HG03378 (cell line): ENCODE data around the gene TMEM272.

Experiments
- ATAC-seq: cut with Tn5 transposase; IDR thresholded peaks from one replicate; pipeline ENCODE4 v1.9.1; 2021; ENCODE audit warnings: mild to moderate bottlenecking, moderate library complexity; ENCODE audit not compliant: unreplicated experiment

The TMEM272 gene, protein sequence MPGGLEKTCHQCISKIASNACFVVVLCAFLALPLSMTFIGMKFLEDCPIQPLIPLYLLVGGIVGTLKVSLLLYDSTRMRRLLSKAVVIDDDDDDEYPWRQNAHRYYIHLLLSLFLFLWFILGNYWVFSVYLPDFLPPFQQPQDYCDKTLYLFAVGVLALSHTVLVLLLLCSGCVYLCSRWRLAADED

DNA sequence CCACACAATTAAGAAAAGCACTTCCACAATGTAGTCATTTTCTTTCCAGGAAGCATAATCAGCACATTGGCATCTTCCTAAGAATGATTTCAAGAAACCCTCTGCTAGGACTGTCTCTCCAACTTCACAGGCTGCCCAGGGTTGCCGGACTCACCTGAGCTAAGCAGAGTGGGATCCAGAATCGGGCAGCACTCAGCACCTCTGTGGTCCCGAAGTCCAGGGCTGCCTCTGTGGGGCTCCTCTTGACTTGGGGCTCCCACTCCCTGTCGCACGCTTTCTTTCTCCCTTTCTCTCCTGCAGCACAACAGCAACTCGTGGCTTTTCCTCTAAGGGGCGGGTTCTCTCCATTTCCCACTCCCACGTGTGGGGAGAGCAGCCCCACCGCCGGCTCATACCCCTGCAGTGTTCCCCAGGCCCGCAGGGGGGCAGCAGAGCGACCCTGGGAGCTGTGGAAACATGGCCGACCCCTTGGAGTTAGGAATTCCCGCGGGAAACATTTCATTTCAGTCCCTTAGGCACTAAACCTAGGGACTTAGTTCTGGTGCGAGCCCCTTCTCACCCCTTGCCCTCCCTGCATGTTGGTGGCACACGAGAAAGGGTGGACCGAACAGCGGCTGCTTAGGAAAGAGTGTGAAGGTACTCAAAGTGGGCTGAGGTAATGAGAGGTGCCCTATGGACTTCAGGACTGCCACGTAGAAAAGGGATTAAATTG lies at the start of gene TMEM272:
Gene TMEM272 (minus strand): TSS at position 316 of the 712 bp plus-strand sequence. CDS start 6,647 bp downstream, outside the sequence.
- ATAC-seq = no peak

DNA sequence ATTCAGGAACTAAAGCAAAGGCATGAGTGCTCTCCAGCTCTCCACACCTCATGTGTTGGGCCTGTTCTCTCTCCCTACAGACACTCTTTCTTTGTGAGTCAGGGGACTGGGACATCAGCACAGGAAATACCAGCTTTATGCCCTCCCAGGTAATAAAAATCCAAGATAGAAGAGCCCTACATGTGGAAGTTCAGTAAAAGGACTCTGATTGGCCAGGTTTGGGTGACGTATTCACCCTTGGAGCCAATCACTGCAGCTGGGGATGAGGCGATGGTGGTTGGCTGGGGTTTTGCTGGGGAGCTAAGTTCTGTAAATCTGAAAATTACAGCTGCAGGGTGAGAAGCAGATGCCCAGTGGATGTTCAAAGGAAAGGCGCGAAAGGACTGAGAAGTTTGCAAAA lies 49.3 kb upstream of the TMEM272 start:
- no peak for ATAC-seq

DNA sequence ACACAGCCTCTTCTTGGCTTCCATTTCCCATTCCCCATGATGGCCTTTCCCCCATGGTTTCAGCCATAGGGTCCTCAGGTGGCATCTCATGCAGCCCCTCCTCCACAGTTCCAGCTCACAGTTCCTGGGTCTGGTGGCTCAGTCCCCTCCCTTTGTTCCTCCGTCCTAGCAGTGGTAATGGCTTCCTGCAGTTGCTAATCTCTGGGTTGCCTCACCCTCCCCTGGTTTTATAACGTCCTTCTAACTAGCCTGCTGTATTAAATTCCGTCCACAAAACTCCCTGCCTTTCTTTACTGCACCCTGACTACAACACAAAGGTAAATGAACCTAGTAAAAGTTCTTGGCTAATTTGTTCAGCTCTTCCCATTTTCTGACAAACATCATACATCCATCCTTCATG lies 47.7 kb upstream of the TMEM272 start:
- no peak for ATAC-seq

DNA sequence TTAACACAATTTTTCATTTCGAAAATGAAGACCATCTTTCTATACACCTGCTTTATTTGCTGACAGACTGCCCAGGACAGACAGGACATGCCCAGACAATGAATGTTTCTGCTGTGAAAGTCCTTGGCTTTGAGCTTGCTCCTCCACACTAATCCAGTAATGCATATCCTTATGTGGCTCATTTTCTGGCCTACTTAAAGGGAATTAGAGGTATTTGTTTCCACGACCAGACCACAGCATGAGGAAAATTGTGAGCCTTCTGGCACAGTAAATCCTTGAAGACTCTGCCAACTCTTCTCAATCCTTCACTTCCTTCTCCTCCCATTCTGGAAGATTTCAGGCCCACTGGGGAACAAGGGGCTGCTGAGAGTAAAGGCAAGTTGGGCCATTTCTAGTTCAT lies 42.5 kb upstream of the TMEM272 start:
- ATAC-seq = no peak

DNA sequence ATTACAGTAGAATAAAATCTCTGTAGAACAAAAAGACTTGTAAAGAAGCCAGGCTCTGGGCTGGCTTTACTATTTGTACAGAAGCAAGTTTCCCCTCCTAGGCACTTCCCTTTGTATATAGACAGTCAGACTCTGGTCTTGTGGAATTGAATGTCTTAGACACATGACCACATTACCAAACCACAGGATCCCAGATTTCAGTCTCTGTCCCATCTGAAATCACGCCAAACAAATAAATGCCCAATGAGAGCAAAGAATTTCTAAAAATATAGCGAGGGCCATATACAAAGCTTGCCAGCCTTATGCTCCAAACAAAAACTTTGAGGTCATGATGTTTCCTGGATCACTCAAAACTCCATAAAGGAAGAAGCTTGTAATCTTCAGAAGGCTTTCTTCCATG lies 40.7 kb upstream of the TMEM272 start:
- no peak for ATAC-seq

DNA sequence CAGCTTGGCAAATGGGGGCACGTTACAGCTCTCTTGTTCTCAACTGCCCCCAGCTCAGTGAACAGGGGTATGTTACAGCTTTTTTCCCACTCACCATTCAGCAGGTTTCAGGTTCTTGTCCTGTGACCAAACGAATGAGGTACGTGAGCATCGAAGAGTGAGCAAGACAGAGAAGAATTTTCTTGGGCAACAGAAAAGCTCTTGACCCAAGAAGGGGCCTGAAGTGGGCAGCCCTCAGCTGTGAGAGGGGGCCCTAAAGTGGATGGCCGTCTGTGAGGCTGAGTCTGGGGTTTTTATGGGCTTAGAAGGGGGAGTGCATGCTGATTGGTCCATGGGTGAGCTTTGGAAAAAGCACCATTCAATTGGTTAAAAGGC lies 38.2 kb upstream of the TMEM272 start:
- ATAC-seq = no peak

DNA sequence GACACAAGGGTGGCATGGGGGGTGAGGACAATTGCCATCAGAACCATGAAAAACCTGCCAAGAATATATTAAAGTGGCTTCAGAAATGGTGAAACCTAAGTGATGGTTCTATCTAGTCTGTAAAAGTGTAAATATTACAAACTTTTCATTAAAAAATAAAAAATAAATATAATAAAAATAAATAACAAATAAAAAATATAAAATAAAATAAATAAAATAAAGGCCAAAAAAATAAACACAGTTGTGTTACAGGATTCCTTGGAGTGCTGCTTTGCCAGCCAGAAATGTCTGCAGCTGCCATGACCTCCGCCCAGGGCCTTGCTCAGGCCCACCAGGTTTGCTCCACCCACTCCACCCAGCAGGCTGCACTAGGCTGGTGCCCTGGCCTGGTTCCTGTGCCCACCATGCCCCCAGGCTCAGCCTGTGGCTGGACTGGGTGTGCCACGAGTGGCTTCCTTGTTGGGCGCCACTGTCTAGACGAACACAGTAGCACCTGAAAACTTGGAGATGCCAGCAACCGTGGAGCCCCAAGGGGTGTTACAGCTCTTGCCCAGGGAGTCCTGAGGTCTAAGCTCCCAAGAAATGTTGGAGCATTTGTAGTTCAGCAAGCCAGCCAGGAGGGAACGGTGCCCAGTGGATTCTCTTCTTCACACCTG lies 37.7 kb upstream of the TMEM272 start:
- no peak for ATAC-seq

DNA sequence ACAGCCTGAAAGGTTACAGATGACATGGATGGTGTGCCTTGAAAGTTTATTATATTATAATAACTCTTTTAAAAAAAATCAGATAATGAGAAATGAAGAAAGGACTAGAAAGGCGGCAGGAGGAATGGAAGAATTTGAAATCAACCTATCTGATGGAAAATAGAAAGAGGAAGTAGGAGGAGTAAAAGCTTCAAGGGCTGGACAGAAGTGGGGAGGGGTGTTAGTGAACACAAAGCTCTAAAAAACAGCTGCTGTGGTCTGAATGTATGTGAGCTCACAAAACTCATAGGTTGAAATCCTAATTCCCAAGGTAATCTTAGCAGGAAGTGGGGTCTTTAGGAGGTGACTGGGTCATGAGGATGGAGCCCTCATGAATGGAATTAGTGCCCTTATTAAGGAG lies 36.3 kb upstream of the TMEM272 start:
- ATAC-seq = no peak

DNA sequence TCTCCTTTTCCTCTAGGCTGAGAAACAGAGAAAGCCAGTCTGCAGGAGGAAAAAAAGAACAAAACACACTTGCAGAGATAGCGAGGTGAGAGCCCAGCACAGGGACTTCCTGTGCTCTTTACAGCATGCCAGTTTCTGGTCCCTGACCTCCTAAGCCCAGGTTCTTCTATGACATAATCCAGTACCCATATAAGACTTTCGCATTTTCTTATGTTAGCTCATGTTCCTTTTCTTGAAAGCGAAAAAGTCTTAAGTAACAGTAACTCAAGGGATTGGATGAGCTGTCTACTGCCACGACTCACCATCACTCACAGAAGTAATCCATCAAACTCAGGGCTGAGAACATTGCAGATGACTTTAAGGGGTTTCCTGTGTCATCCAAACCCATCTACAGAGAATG lies 34.2 kb upstream of the TMEM272 start:
- no peak for ATAC-seq

DNA sequence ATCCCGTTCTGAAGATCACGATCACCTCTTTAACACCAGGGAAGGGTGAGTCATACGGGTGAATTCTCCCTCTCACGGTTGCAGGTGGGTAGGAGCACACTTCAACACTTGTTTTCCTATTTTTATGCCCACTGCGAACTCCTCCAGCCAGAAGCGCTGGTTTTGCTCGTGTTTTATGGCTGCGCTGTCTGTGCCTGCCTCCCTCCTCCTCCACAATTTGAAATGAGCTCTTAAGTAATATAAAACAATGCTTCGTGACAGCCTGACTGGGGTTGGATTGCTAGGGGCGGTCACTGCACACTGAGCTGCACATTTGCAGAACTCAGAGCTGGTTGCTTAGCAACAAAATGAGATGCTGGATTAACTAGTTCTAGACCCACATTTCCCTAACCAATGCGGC lies 29.7 kb upstream of the TMEM272 start:
- no peak for ATAC-seq

DNA sequence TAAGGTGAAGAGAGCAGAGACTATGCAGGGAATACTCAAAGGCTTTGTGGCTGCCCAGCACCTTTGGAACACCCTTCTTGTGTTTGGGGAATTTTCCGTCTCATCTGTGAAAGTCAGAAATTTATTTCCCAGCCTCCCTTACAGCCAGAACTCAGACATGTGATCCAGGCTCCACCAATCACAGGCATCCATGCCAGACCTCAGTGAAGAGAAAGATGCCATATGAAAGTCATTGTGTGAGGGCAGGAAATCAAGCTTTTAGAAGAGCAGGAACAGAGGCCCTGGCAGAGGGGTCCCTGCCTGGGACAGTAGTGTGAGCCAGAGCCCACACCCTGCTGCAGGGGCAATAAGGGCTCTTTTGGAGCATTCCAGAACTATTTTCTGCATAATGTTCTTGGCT lies 28.9 kb upstream of the TMEM272 start:
- no peak for ATAC-seq

DNA sequence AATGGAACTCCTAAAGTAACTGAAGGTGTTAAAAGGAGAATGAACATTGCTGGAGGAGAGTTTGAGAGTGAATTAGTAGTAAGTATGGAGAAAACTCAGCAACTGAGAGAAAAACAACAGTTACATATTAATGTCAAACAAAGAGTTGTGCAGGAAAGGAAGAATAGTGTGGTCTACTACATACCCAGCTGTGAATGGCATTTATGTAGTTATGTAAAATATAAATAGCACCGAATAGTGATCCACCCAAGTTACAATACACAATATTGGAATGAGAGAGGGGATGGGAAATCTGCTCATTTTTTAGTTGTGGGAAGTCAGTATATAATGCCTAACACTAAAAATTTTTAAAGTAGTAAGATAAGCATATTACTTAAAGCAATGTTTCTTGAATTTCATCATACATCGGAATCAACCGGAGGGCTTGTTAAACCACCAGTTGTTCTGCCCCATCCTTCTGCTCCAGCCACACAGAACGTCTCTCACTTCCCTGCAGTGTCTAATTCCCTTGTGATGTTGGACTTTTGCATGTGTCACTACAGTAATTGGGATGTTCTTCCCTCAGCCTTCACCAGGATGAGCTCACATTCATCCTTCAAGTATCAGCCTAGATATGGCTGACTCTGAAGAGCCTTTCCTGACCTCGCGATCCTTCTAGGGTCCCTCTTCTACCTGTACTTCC lies 28.3 kb upstream of the TMEM272 start:
- no peak for ATAC-seq

DNA sequence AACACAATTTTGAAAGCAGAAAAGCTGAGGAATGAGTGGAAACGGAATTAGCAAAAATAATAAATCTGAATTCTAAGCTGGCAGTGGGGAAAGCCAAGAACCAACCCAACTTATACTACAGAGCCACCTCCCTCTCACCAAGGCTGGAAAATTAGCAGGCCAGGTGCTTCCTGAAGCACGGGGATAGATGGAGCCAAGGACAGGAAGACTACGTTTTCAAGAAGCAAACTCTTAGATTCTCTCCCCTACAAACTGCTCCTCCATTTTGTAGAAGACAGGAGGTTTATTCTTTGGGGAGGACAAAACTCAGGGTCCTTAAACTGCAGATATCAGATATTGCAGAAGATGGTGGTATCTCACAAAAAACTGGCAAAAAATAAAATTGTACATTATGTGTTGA lies 25.6 kb upstream of the TMEM272 start:
- no peak for ATAC-seq

DNA sequence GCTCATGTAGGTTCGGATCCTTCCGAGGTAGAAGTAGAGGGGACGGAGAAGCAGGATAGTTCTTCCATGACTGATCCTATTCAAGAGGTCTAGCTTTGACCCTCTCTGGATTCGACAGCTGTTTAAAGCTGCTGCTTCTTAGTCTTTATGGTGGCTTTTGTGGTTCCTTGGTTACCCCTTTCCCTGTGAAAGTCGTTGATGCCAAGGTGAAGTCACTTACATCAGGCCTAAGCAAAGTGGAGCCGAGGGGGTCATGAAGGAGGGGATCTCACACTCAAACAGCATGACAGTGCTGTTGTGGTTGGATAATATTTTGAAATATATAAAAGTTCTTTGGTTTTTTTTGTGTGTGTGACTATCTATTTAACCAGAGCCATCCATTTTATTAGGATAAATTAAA lies 24.9 kb upstream of the TMEM272 start:
- ATAC-seq = no peak

DNA sequence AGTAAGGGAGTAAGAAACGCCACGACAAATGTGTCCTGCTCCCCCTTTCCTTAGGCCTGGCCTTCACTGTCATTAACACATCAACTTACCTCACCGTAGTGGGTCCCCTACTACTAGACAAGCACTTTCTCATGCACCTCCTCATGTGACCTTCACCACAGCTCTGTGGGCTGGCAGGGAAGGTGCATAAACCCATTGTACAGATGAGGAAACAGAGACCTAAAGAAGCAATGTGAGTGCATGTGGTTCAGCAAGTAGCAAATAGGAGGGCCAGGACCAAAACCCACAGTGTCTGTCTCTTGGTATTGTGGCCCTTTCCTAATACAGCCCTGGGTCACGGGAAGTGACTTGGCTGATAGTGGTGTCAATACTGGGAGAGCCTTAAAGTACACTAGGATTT lies 22.1 kb upstream of the TMEM272 start:
- no peak for ATAC-seq

DNA sequence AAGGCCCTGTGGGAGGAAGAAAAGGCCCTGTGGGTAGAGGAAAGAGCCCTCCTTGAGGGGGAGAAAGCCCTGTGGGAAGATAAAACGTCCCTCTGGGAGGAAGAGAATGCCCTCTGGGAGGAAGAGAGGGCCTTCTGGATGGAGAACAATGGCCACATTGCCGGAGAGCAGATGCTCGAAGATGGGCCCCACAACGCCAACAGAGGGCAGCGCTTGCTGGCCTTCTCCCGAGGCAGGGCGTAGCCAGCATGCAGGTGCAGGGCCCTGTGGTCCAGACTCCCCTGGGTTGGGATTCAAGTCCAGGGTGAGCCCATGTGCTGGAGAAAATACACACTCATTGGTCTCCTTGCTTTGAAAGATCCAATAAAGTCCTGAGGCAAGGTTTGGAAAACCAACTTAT lies 20.9 kb upstream of the TMEM272 start:
- ATAC-seq = no peak

DNA sequence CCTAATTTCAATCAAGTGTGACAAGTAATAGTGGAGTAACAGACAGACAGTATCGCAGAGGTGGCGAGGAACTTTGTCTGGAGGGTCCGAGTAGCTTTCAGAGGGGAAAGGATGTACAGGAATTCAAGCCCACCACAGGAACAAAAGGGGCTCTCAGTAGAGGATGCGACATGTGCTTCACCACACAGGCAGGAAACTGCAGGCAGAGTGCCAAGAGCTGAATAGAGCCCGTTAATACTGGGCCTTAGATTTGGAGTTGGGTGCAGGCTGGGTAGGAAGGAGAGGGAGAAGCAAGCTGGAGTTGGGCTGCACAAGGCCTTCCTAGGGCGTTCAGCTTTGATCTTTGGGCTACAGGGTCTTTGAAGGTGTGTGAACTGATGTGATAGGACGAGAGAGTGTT lies 18.0 kb upstream of the TMEM272 start:
- ATAC-seq = no peak

DNA sequence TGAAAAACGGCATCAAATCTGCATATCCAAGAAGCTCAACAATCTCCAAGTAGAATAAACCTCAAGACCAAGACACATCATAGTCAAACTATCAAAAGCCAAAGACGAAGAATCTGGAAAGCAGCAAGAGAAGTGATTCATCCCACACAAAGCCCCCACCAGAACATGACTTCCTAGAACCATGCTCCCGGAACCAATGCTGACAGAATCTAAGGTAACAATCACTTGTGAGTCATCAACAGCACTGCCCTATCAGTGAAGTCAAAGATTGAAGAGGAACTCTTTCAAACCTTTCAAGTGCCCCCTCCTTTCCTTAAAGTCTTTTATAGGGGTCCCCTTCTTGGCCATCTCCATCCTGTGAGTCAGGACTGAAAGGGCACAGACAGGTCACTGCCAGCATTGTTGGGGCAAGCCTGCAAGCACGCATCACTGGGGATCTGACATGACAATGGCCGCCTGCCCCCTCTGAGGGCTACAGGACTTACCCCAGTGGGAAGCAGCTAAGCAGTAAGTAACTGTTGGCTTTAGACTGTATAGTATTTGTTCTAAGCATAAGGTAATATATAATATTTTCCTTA lies 16.8 kb upstream of the TMEM272 start, which contains the start of gene CCDC70:
Gene CCDC70 (plus strand): TSS at position 247 of the 578 bp plus-strand sequence. CDS start 3,443 bp downstream, outside the sequence.
- ATAC-seq = no peak

DNA sequence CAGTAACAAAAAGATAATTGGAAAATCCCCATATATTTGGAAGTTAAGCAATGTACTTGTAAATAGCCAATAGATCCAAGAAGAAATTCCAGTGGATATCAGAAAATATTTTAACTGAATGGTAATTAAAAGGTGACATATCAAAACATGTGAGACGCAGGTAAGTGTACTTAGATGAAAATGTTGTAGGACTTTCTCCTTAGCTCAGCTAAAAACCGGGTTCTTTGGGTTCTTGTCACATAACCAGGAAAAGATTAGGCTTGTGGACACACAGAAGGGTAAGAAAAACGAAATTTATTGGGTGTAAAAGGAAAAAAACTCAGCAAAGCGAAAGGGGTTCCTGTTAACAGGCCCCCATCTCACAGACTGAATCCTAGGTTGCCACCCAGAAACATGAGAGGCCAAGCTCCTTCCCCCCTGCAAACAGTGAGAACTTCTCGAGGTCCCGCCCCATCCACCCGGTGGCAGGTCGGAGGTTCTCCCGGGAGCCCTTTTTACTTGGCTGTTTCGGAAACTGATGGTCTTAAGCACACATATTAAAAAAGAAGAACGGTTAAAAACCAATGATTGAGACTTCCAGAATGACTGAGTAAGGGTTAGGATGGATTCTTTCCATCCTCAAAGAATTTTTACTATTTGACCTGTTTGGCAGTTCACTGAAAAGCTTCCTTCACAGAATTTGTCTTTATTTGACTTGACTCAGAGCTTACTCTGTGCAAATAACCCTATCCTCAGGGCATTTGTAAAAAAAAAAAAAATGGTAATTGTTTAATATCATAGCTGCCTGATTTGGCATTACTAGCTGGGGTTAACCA lies 13.7 kb upstream of the TMEM272 start:
- ATAC-seq = no peak

DNA sequence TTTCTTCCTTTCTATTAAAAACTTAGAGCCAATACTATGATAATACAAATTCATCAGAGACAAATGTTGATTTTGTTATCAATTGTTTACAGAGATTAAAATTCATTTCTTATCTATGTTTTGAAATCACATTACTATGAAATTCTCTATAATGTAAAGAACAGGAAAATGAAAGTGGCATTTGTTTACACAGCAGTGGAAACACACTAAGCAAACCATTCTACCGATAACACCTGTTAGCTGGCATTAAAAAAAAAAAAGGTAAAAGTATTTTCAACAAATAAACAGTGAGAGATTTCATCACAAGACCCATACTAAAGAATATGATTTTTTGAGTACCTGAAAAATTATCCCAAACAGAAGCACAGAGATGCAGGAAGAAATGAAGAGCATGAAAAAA lies 12.0 kb upstream of the TMEM272 start:
- no peak for ATAC-seq
